Testis (tissue), 2 donors: ENCODE measurements around the gene MRGPRD.

ENCODE experiments used
- CTCF ChIP-seq, 3 experiments: fragments of 450-650 bp in 2 of 3; fragments of 200-600 bp in 1 of 3; sonication (generic) in 1 of 3; IDR thresholded peaks; one replicate each; pipeline ENCODE4 v1.5.1; 2016 to 2019; ENCODE audit warnings: antibody characterized with exemption in 3 of 3, mild to moderate bottlenecking in 2 of 3, moderate library complexity in 1 of 3
- POLR2A ChIP-seq: fragments of 450-650 bp; IDR thresholded peaks from one replicate; pipeline ENCODE4 v1.6.1; 2017; ENCODE audit warnings: antibody characterized with exemption, mild to moderate bottlenecking, moderate library complexity

- no peak for TF ChIP-seq POLR2A
- no peak for TF ChIP-seq CTCF (IDR thresholded peaks at IDR 0.05)
These were observed 22.6 kb upstream of the MRGPRD start for GRCh38 chr11:69003301-69003865.
